ENCODE results near the gene TMEM9B. TPM values are rescaled to one million over a fixed set of nuclear protein-coding genes. Genes with fewer than 3 reads are reported as not detected.

TMEM9B gene
- total and polyA plus RNA-seq, 2 donors, result 29.7 to 57.5 TPM

DNA sequence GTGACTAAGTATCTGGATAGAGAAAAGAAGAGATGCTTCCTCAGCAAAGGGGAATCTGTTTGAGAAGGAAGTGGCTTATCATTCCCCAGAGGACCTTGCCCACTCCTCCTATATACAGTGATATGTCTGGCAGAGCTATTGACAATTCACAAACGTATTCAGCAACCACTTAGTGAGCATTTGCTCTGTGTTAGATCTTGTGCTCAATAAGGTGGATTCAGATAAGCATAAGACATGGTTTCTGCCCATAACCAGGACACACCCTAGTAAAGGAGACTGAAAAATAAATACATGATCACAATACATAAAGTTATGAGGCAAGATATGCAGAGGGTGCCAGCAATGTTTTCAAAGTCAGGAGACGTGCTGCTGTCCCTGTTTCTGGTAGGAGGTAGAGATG is 1.4 kb downstream of the TMEM9B start:
- Histone ChIP-seq H3K27ac (ENCODE audit: low read depth in 1 of 2, low read length in 1 of 2) (peak overlapping the region in 1 of 2 donors; percentile 48), H3K27me3 (ENCODE audit: control insufficient read depth in 2 of 2, insufficient read depth in 1 of 2, low read length in 1 of 2) (no peaks in the 10 kb centered on the region), H3K4me1 (ENCODE audit: control insufficient read depth in 2 of 2, insufficient read depth in 2 of 2, low read length in 2 of 2) (peaks cover 16% of the 10 kb centered on the region in 2 donors), H3K4me3 (ENCODE audit: low read length in 2 of 2) (peak overlapping the region in 1 of 2 donors; percentile 4), H3K36me3 (ENCODE audit: control insufficient read depth in 2 of 2, insufficient read depth in 2 of 2, low read length in 1 of 2) (no peaks in the 10 kb centered on the region), H3K9me3 (ENCODE audit: control insufficient read depth in 2 of 2, insufficient read depth in 1 of 2, low read length in 1 of 2) (no peaks in the 10 kb centered on the region)
- DNase-seq (ENCODE audit: low read depth in 6 of 9, low spot score in 9 of 9), result no peak
- 65% methylated on average over 2 of the region's 2 CpGs for WGBS

DNA sequence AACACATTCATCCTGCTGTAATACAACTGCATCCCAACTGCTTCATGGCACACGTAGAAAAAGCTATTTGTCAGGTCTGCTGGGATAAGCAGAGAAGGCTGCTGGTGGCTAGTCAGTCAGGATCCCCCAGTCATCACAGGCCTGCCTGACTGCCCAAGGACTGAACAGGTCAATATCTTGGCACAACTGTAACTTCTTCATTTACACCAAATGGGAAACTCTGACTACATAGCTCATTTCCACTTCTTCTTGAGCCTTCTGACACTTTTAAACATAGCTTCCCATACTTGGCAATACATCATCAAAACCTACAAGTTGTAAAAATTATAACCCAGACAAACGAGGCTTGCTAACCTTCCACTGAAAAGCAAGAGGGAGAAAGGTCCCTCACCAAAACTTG is 2.8 kb downstream of the TMEM9B start:
- H3K27ac ChIP-seq (ENCODE audit: low read depth in 1 of 2, low read length in 1 of 2), result no peak overlapping the region
- peaks cover 16% of the 10 kb centered on the region in 2 donors for H3K4me1 ChIP-seq (ENCODE audit: control insufficient read depth in 2 of 2, insufficient read depth in 2 of 2, low read length in 2 of 2)
- DNase-seq (ENCODE audit: low read depth in 6 of 9, low spot score in 9 of 9), result no peak
- H3K4me3 ChIP-seq (ENCODE audit: low read length in 2 of 2), result no peak overlapping the region
- H3K27me3 ChIP-seq (ENCODE audit: control insufficient read depth in 2 of 2, insufficient read depth in 1 of 2, low read length in 1 of 2), result no peaks in the 10 kb centered on the region
- 93% methylated on average over 2 of the region's 2 CpGs for WGBS
- H3K9me3 ChIP-seq (ENCODE audit: control insufficient read depth in 2 of 2, insufficient read depth in 1 of 2, low read length in 1 of 2), result no peaks in the 10 kb centered on the region
- H3K36me3 ChIP-seq (ENCODE audit: control insufficient read depth in 2 of 2, insufficient read depth in 2 of 2, low read length in 1 of 2), result peaks cover 2 to 3% of the 10 kb centered on the region in 2 donors

- H3K27me3 ChIP-seq (ENCODE audit: control insufficient read depth in 2 of 2, insufficient read depth in 1 of 2, low read length in 1 of 2), result no peaks in the 10 kb centered on the region
- H3K4me3 ChIP-seq (ENCODE audit: low read length in 2 of 2), result no peak overlapping the region
- H3K9me3 ChIP-seq (ENCODE audit: control insufficient read depth in 2 of 2, insufficient read depth in 1 of 2, low read length in 1 of 2), result no peaks in the 10 kb centered on the region
- whole genome bisulfite sequencing, result 68% methylated on average over 2 of the region's 2 CpGs
- DNase-seq (ENCODE audit: low read depth in 6 of 9, low spot score in 9 of 9), result peak in 7 of 9 donors; percentile 28 to 75 (median 42)
- peaks cover 10 to 15% of the 10 kb centered on the region in 2 donors for H3K36me3 ChIP-seq (ENCODE audit: control insufficient read depth in 2 of 2, insufficient read depth in 2 of 2, low read length in 1 of 2)
- peak overlapping the region in 1 of 2 donors; percentile 13 for H3K27ac ChIP-seq (ENCODE audit: low read depth in 1 of 2, low read length in 1 of 2)
- H3K4me1 ChIP-seq (ENCODE audit: control insufficient read depth in 2 of 2, insufficient read depth in 2 of 2, low read length in 2 of 2), result peaks cover 10 to 11% of the 10 kb centered on the region in 2 donors
These were observed 4.6 kb downstream of the TMEM9B start for GRCh38 chr11:8959546-8960166.

DNA sequence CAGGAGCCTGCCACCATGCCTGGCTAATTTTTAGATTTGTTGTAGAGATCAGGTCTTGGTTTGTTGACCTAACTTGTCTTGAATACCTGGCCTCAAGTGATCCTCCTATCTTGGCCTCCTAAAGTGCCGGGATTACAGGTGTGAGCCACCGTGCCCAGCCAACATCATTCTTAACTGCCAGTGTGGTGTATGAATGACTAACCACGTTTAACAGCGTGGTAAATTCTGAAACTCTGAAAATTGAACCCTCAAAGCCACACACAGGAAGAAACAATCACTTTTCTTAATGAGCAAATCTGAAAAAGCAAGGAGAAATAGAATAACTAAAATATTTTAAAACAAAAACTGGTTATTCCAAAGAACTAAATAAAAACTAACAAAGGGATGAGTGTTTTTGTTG is 7.4 kb downstream of the TMEM9B start:
- Histone ChIP-seq H3K4me3 (ENCODE audit: low read length in 2 of 2) (no peak overlapping the region), H3K4me1 (ENCODE audit: control insufficient read depth in 2 of 2, insufficient read depth in 2 of 2, low read length in 2 of 2) (no peaks in the 10 kb centered on the region), H3K9me3 (ENCODE audit: control insufficient read depth in 2 of 2, insufficient read depth in 1 of 2, low read length in 1 of 2) (no peaks in the 10 kb centered on the region), H3K27ac (ENCODE audit: low read depth in 1 of 2, low read length in 1 of 2) (no peak overlapping the region), H3K27me3 (ENCODE audit: control insufficient read depth in 2 of 2, insufficient read depth in 1 of 2, low read length in 1 of 2) (no peaks in the 10 kb centered on the region), H3K36me3 (ENCODE audit: control insufficient read depth in 2 of 2, insufficient read depth in 2 of 2, low read length in 1 of 2) (peaks cover 13 to 21% of the 10 kb centered on the region in 2 donors)
- 73% methylated on average over 4 of the region's 4 CpGs for WGBS
- no peak for DNase-seq (ENCODE audit: low read depth in 6 of 9, low spot score in 9 of 9)

GRCh38 chr11:8948886-8949285 is 15.4 kb downstream of the TMEM9B start:
- Histone ChIP-seq H3K9me3 (ENCODE audit: control insufficient read depth in 2 of 2, insufficient read depth in 1 of 2, low read length in 1 of 2) (no peaks in the 10 kb centered on the region), H3K36me3 (ENCODE audit: control insufficient read depth in 2 of 2, insufficient read depth in 2 of 2, low read length in 1 of 2) (peaks cover 12 to 18% of the 10 kb centered on the region in 2 donors), H3K4me1 (ENCODE audit: control insufficient read depth in 2 of 2, insufficient read depth in 2 of 2, low read length in 2 of 2) (no peaks in the 10 kb centered on the region), H3K4me3 (ENCODE audit: low read length in 2 of 2) (no peak overlapping the region), H3K27ac (ENCODE audit: low read depth in 1 of 2, low read length in 1 of 2) (no peak overlapping the region), H3K27me3 (ENCODE audit: control insufficient read depth in 2 of 2, insufficient read depth in 1 of 2, low read length in 1 of 2) (no peaks in the 10 kb centered on the region)
- DNase-seq (ENCODE audit: low read depth in 6 of 9, low spot score in 9 of 9), result no peak
- WGBS, result 80% methylated on average over 3 of the region's 3 CpGs

- peak in 1 of 9 donors; percentile 32 for DNase-seq (ENCODE audit: low read depth in 6 of 9, low spot score in 9 of 9)
- 89% methylated on average over 4 of the region's 4 CpGs for WGBS
- H3K27ac ChIP-seq (ENCODE audit: low read depth in 1 of 2, low read length in 1 of 2), result no peak overlapping the region
- H3K4me3 ChIP-seq (ENCODE audit: low read length in 2 of 2), result no peak overlapping the region
- peaks cover 9 to 18% of the 10 kb centered on the region in 2 donors for H3K36me3 ChIP-seq (ENCODE audit: control insufficient read depth in 2 of 2, insufficient read depth in 2 of 2, low read length in 1 of 2)
- H3K9me3 ChIP-seq (ENCODE audit: control insufficient read depth in 2 of 2, insufficient read depth in 1 of 2, low read length in 1 of 2), result no peaks in the 10 kb centered on the region
- no peaks in the 10 kb centered on the region for H3K4me1 ChIP-seq (ENCODE audit: control insufficient read depth in 2 of 2, insufficient read depth in 2 of 2, low read length in 2 of 2)
- no peaks in the 10 kb centered on the region for H3K27me3 ChIP-seq (ENCODE audit: control insufficient read depth in 2 of 2, insufficient read depth in 1 of 2, low read length in 1 of 2)
These were observed 16.9 kb downstream of the TMEM9B start for GRCh38 chr11:8947230-8947943.

DNA sequence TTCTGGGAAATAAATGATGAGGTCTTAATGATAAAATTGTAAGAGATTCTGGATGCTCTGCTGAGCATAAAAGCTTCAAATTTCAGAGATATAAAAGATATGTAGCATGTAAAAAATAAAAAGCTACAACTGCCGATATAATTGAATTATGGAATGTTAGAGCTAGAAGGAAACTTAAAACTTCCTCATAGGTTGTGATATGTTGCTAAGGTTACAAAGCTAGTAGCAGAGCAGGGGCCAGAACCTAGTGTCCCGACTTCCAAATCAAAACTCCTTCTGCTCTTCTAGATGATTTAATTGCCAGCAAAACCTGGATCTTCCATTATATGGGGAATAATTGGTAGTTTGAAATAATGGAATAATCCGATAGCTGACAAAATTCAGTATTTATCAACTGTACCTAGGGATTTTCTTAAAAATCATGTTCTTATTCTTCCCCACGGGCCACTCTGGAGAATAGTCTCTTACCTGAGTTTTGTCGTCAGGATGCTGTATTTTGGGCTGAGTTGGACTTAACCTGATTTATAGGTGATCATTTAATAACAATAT is 21.6 kb downstream of the TMEM9B start, which contains the start of gene ASCL3:
TSS of gene ASCL3 (minus strand) at position 499 of the 549 bp plus-strand sequence. CDS start 4,855 bp downstream, outside the sequence.
- H3K9me3 ChIP-seq (ENCODE audit: control insufficient read depth in 2 of 2, insufficient read depth in 1 of 2, low read length in 1 of 2), result no peaks in the 10 kb centered on the region
- H3K36me3 ChIP-seq (ENCODE audit: control insufficient read depth in 2 of 2, insufficient read depth in 2 of 2, low read length in 1 of 2), result peaks cover 4% of the 10 kb centered on the region in 2 donors
- H3K27me3 ChIP-seq (ENCODE audit: control insufficient read depth in 2 of 2, insufficient read depth in 1 of 2, low read length in 1 of 2), result no peaks in the 10 kb centered on the region
- H3K4me3 ChIP-seq (ENCODE audit: low read length in 2 of 2), result no peak within 1 kb of the TSS
- H3K27ac ChIP-seq (ENCODE audit: low read depth in 1 of 2, low read length in 1 of 2), result no peak within 1 kb of the TSS
- H3K4me1 ChIP-seq (ENCODE audit: control insufficient read depth in 2 of 2, insufficient read depth in 2 of 2, low read length in 2 of 2), result no peaks in the 10 kb centered on the region
- WGBS, result 87% methylated on average over 5 of the region's 5 CpGs
- DNase-seq (ENCODE audit: low read depth in 6 of 9, low spot score in 9 of 9), result no peak

DNA sequence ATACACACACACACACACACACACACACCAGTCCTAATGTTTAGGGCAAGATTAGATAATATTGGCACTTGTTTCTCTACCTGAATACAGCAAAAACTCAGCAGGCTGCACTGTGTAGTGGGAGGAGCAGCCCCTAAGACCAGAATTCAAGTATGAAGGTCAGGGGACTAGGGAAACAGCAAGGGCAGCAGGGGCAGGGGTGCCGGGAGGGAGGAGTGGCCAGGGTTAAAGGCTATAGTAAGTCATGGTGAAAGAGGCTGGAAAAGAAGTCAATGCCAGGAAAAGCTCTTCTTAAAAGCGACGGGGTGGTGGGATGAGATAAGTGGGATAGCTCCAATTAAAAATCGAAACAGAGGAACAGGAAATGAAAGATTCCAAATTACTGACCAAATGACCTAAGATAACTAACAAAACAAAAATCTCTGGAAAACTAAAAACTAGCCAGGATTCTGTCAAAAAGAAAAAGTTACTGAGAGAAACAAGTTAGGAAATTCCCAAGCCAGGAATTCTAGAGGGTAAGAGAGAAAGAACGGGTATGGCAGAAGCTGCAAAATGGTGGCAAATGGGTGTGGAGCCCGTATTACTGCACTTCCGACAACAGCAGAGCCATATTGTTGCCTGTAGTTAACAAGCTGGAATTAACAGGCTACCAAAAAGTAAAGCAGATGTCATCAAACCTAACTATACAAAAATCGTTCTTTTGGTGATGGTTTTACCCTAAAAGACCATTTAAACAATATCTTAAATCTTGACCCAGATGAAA is 22.7 kb downstream of the TMEM9B start:
- Histone ChIP-seq H3K4me3 (ENCODE audit: low read length in 2 of 2) (no peak overlapping the region), H3K4me1 (ENCODE audit: control insufficient read depth in 2 of 2, insufficient read depth in 2 of 2, low read length in 2 of 2) (no peaks in the 10 kb centered on the region), H3K9me3 (ENCODE audit: control insufficient read depth in 2 of 2, insufficient read depth in 1 of 2, low read length in 1 of 2) (no peaks in the 10 kb centered on the region), H3K27ac (ENCODE audit: low read depth in 1 of 2, low read length in 1 of 2) (no peak overlapping the region), H3K27me3 (ENCODE audit: control insufficient read depth in 2 of 2, insufficient read depth in 1 of 2, low read length in 1 of 2) (no peaks in the 10 kb centered on the region), H3K36me3 (ENCODE audit: control insufficient read depth in 2 of 2, insufficient read depth in 2 of 2, low read length in 1 of 2) (no peaks in the 10 kb centered on the region)
- WGBS, result 96% methylated on average over 8 of the region's 8 CpGs
- no peak for DNase-seq (ENCODE audit: low read depth in 6 of 9, low spot score in 9 of 9)

All from thymus (tissue), 11 donors.